Caco-2 (cell line): ENCODE data around the gene SRRD. TPM values are rescaled to one million over a fixed set of nuclear protein-coding genes. Genes with fewer than 3 reads are reported as not detected.
A peak's percentile ranks its signal among the peaks of the same experiment; 100 is the strongest.

Source experiments
- BruUV-seq: library from RNA; stranded (reverse); fragments of 400-500 nt; replicated peaks from 2 replicates; lab custom pipeline; 2021; lab: Mats Ljungman, UMichigan
- CTCF ChIA-PET: fragments of 300-600 bp; sonication (Branson Sonifier 250); formaldehyde crosslinking; loops from one replicate; lab custom pipeline; 2022; ENCODE audit warnings: antibody characterized with exemption; lab: Charles Lee
- POLR2A ChIA-PET: fragments of 300-600 bp; sonication (Branson Sonifier 250); formaldehyde crosslinking; loops from one replicate; lab custom pipeline; 2022; ENCODE audit warnings: antibody characterized with exemption; lab: Charles Lee
- DNase-seq, 2 experiments: peaks; one replicate each; pipeline versions ENCODE4 v3.0.0 to v3.0.0-alpha.2; 2020 to 2022
- H3K27me3 ChIP-seq: replicated peaks from 2 replicates; pipeline ENCODE4 v1.6.0; 2011; ENCODE audit warnings: low read length; ENCODE audit not compliant: control insufficient read depth, insufficient read depth
- H3K36me3 ChIP-seq: 2 replicates; pipeline ENCODE4 v1.5.1; 2011; ENCODE audit warnings: low read length; ENCODE audit not compliant: control insufficient read depth, insufficient read depth
- H3K4me1 ChIP-seq: fragments of 250-450 bp; sonication (Bioruptor Pico); 2 replicates; pipeline ENCODE4 v1.5.1; 2020; ENCODE audit warnings: mild to moderate bottlenecking
- H3K4me3 ChIP-seq: 2 replicates; pipeline ENCODE4 v1.5.1; 2011; ENCODE audit warnings: low read depth, mild to moderate bottlenecking, control low read depth, low read length
- H3K9me3 ChIP-seq: fragments of 250-450 bp; sonication (Bioruptor Pico); 2 replicates; pipeline ENCODE4 v1.5.1; 2020; ENCODE audit warnings: mild to moderate bottlenecking, moderate library complexity
- H3K27ac Mint-ChIP-seq: one replicate; pipeline ENCODE4 v1.8.0; 2022; ENCODE audit warnings: mixed read lengths; ENCODE audit not compliant: unreplicated experiment
- H3K27me3 Mint-ChIP-seq: one replicate; pipeline ENCODE4 v1.8.0; 2022; ENCODE audit warnings: mixed read lengths; ENCODE audit not compliant: insufficient read depth, unreplicated experiment
- H3K36me3 Mint-ChIP-seq: one replicate; pipeline ENCODE4 v1.8.0; 2022; ENCODE audit warnings: mild to moderate bottlenecking, mixed read lengths; ENCODE audit not compliant: insufficient read depth, unreplicated experiment
- H3K4me1 Mint-ChIP-seq: one replicate; pipeline ENCODE4 v1.8.0; 2022; ENCODE audit warnings: low read depth, mixed read lengths; ENCODE audit not compliant: unreplicated experiment
- H3K4me3 Mint-ChIP-seq: one replicate; pipeline ENCODE4 v1.8.0; 2022; ENCODE audit warnings: mild to moderate bottlenecking, moderate library complexity, mixed read lengths; ENCODE audit not compliant: unreplicated experiment
- H3K9me3 Mint-ChIP-seq: one replicate; pipeline ENCODE4 v1.8.0; 2022; ENCODE audit warnings: mixed read lengths; ENCODE audit not compliant: unreplicated experiment
- CTCF ChIP-seq, 2 experiments: fragments of 200-600 bp in 1 of 2; IDR thresholded peaks; 1 replicate in 1 of 2; 2 replicates in 1 of 2; pipeline versions ENCODE4 v1.5.1 to v1.8.0; 2011 to 2022; ENCODE audit warnings: antibody characterized with exemption in 1 of 2, control low read depth in 1 of 2, inconsistent platforms in 1 of 2, low read depth in 1 of 2, low read length in 1 of 2, mild to moderate bottlenecking in 1 of 2, moderate library complexity in 1 of 2; ENCODE audit not compliant: insufficient read depth in 1 of 2, severe bottlenecking in 1 of 2, unreplicated experiment in 1 of 2
- intact Hi-C: fragments of 100-400 bp; cut with micrococcal nuclease; formaldehyde crosslinking; loops from one replicate; pipeline ENCODE4 v1.10.0; 2022; ENCODE audit not compliant: unreplicated experiment
- total RNA-seq: library from RNA; stranded (reverse); gene quantifications from 2 replicates; pipeline ENCODE4 v1.2.3, GENCODE V29; 2022

The SRRD gene
- total RNA-seq, 1 experiment from 2014 or later, result 21.8 TPM

- Mint-ChIP-seq H3K27ac (peak overlapping the region; percentile 45), H3K4me1 (peaks cover 30% of the 10 kb centered on the region), H3K9me3 (no peaks in the 10 kb centered on the region), H3K27me3 (no peaks in the 10 kb centered on the region), H3K4me3 (no peak overlapping the region), H3K36me3 (peaks cover 39% of the 10 kb centered on the region)
- Histone ChIP-seq H3K36me3 (peaks cover 2% of the 10 kb centered on the region), H3K9me3 (no peaks in the 10 kb centered on the region), H3K4me3 (no peak overlapping the region), H3K4me1 (peaks cover 12% of the 10 kb centered on the region; the same call in 1 of the 2 replicates), H3K27me3 (no peaks in the 10 kb centered on the region)
- BruUV-seq, result no TSS peak
- TF ChIP-seq CTCF (IDR thresholded peaks at IDR 0.05; ENCODE audit: insufficient read depth in 1 of 2, low read depth in 1 of 2, low read length in 1 of 2, severe bottlenecking in 1 of 2, unreplicated experiment in 1 of 2), result no peak
- no peak for DNase-seq
- intact Hi-C loops, result no loop called here
- ChIA-PET CTCF (interaction anchor here (1.0 kb wide), 1 partner anchor 117 kb away, joined by 3 read pairs; no protein-coding TSS in a partner anchor), POLR2A (no interaction called here)
Measured at GRCh38 chr22:26481112-26481693, 2.5 kb upstream of the SRRD start.

- intact Hi-C loops, result no loop called here
- CTCF ChIA-PET, result no interaction called here
- Mint-ChIP-seq H3K27ac (no peak overlapping the region), H3K9me3 (no peaks in the 10 kb centered on the region), H3K27me3 (no peaks in the 10 kb centered on the region), H3K4me1 (peaks cover 30% of the 10 kb centered on the region), H3K4me3 (peak overlapping the region; percentile 98), H3K36me3 (peaks cover 35% of the 10 kb centered on the region)
- Histone ChIP-seq H3K4me3 (no peak overlapping the region), H3K36me3 (peaks cover 2% of the 10 kb centered on the region), H3K4me1 (peaks cover 12% of the 10 kb centered on the region; the same call in 1 of the 2 replicates), H3K27me3 (no peaks in the 10 kb centered on the region), H3K9me3 (no peaks in the 10 kb centered on the region)
- no TSS peak for BruUV-seq
- TF ChIP-seq CTCF (IDR thresholded peaks at IDR 0.05; ENCODE audit: insufficient read depth in 1 of 2, low read depth in 1 of 2, low read length in 1 of 2, severe bottlenecking in 1 of 2, unreplicated experiment in 1 of 2), result no peak
- DNase-seq, result no peak
- POLR2A ChIA-PET, result no interaction called here
Measured at GRCh38 chr22:26481694-26482093, 2.0 kb upstream of the SRRD start.

- Mint-ChIP-seq H3K36me3 (peaks cover 30% of the 10 kb centered on the region), H3K4me3 (peak overlapping the region; percentile 98), H3K27ac (peak overlapping the region; percentile 96), H3K27me3 (no peaks in the 10 kb centered on the region), H3K9me3 (no peaks in the 10 kb centered on the region), H3K4me1 (peaks cover 30% of the 10 kb centered on the region)
- H3K4me1 ChIP-seq, result peaks cover 12% of the 10 kb centered on the region; the same call in 1 of the 2 replicates
- POLR2A ChIA-PET, result no interaction called here
- H3K36me3 ChIP-seq, result peaks cover 1% of the 10 kb centered on the region
- DNase-seq, result no peak
- CTCF ChIA-PET, result no interaction called here
- BruUV-seq, result no TSS peak
- no peak for TF ChIP-seq CTCF (IDR thresholded peaks at IDR 0.05; ENCODE audit: insufficient read depth in 1 of 2, low read depth in 1 of 2, low read length in 1 of 2, severe bottlenecking in 1 of 2, unreplicated experiment in 1 of 2)
- no peaks in the 10 kb centered on the region for H3K27me3 ChIP-seq
- H3K4me3 ChIP-seq, result no peak overlapping the region
- intact Hi-C loops, result no loop called here
- H3K9me3 ChIP-seq, result no peaks in the 10 kb centered on the region
Measured at GRCh38 chr22:26482161-26482560, 1.5 kb upstream of the SRRD start.
